Neural cell (in vitro differentiated cells): Measurements from ENCODE around the gene CAPN7. TPM values are rescaled to one million over a fixed set of nuclear protein-coding genes. Genes with fewer than 3 reads are reported as not detected.

ENCODE experiments used
- H2AFZ ChIP-seq: fragments of 200-600, 300-800 bp; sonication (generic), shearing (Covaris generic); 2 replicates; pipeline ENCODE4 v1.6.0; 2014; ENCODE audit warnings: low read depth, mild to moderate bottlenecking, antibody characterized with exemption, low read length, moderate library complexity
- H3F3A ChIP-seq: fragments of 200-600 bp; shearing (Covaris generic); 2 replicates; pipeline ENCODE4 v1.6.1; 2016; ENCODE audit warnings: mild to moderate bottlenecking, moderate library complexity, mixed read lengths, antibody characterized with exemption, low read length; ENCODE audit not compliant: insufficient read depth, poor library complexity, severe bottlenecking
- H3K27ac ChIP-seq: fragments of 200-600, 300-800 bp; sonication (generic), shearing (Covaris generic); 2 replicates; pipeline ENCODE4 v1.5.1; 2014; ENCODE audit warnings: mild to moderate bottlenecking, low read length, moderate library complexity
- H3K27me3 ChIP-seq: fragments of 300-800, 200-600 bp; sonication (generic), shearing (Covaris generic); 2 replicates; pipeline ENCODE4 v1.6.0; 2014; ENCODE audit warnings: mild to moderate bottlenecking, low read depth, low read length, moderate library complexity; ENCODE audit not compliant: insufficient read depth
- H3K36me3 ChIP-seq: fragments of 300-800, 200-600 bp; sonication (generic), shearing (Covaris generic); 2 replicates; pipeline ENCODE4 v1.5.1; 2014; ENCODE audit warnings: mild to moderate bottlenecking, antibody characterized with exemption, low read length, moderate library complexity; ENCODE audit not compliant: insufficient read depth
- H3K4me2 ChIP-seq: fragments of 300-800, 200-600 bp; sonication (generic), shearing (Covaris generic); 2 replicates; pipeline ENCODE4 v1.6.0; 2014; ENCODE audit warnings: mild to moderate bottlenecking, low read length
- H3K4me3 ChIP-seq: fragments of 300-800, 200-600 bp; sonication (generic), shearing (Covaris generic); 2 replicates; pipeline ENCODE4 v1.5.1; 2014; ENCODE audit warnings: mild to moderate bottlenecking, low read length, moderate library complexity
- H3K79me2 ChIP-seq: fragments of 200-600 bp; shearing (Covaris generic); replicated peaks from 2 replicates; pipeline ENCODE4 v1.6.0; 2014; ENCODE audit warnings: mild to moderate bottlenecking, low read length, moderate library complexity; ENCODE audit not compliant: insufficient read depth
- H3K9ac ChIP-seq: fragments of 300-800, 200-600 bp; sonication (generic), shearing (Covaris generic); 2 replicates; pipeline ENCODE4 v1.6.1; 2016; ENCODE audit warnings: mild to moderate bottlenecking, low read length, mixed read lengths
- H3K9me2 ChIP-seq: fragments of 200-600 bp; shearing (Covaris generic); 2 replicates; pipeline ENCODE4 v1.6.1; 2016; ENCODE audit warnings: mild to moderate bottlenecking, low read length, mixed read lengths; ENCODE audit not compliant: insufficient read depth
- H3K9me3 ChIP-seq: fragments of 200-600, 300-800 bp; sonication (generic), shearing (Covaris generic); 2 replicates; pipeline ENCODE4 v1.6.1; 2016; ENCODE audit warnings: mild to moderate bottlenecking, mixed run types, low read length, moderate library complexity, mixed read lengths
- H4K20me1 ChIP-seq: fragments of 200-600 bp; shearing (Covaris generic); 2 replicates; pipeline ENCODE4 v1.6.1; 2016; ENCODE audit warnings: mild to moderate bottlenecking, mixed run types; ENCODE audit not compliant: insufficient read depth
- EP300 ChIP-seq: fragments of 450-650 bp; conservative IDR thresholded peaks from 2 replicates; pipeline ENCODE4 v1.6.1; 2014; ENCODE audit warnings: antibody characterized with exemption, mild to moderate bottlenecking, moderate library complexity; ENCODE audit not compliant: poor library complexity, severe bottlenecking
- EZH2 ChIP-seq: fragments of 200-600, 300-800 bp; shearing (Covaris generic), sonication (generic); IDR thresholded peaks from 2 replicates; pipeline ENCODE4 v1.6.1; 2014; ENCODE audit warnings: antibody characterized with exemption, low read length, borderline replicate concordance, mild to moderate bottlenecking; ENCODE audit not compliant: insufficient read depth, poor library complexity, severe bottlenecking
- MXI1 ChIP-seq: fragments of 450-650 bp; conservative IDR thresholded peaks from 2 replicates; pipeline ENCODE4 v1.6.1; 2014; ENCODE audit warnings: antibody characterized with exemption, mild to moderate bottlenecking; ENCODE audit not compliant: poor library complexity, severe bottlenecking
- POLR2AphosphoS5 ChIP-seq: IDR thresholded peaks from 2 replicates; pipeline ENCODE4 v1.6.1; 2012
- RAD21 ChIP-seq: fragments of 450-650 bp; conservative IDR thresholded peaks from 2 replicates; pipeline ENCODE4 v1.6.1; 2014; ENCODE audit warnings: antibody characterized with exemption, mild to moderate bottlenecking, moderate library complexity
- REST ChIP-seq: IDR thresholded peaks from 2 replicates; pipeline ENCODE4 v1.6.1; 2012; ENCODE audit warnings: borderline replicate concordance
- SMC3 ChIP-seq: fragments of 450-650 bp; conservative IDR thresholded peaks from 2 replicates; pipeline ENCODE4 v1.6.1; 2014; ENCODE audit warnings: antibody characterized with exemption, mild to moderate bottlenecking, moderate library complexity; ENCODE audit not compliant: poor library complexity
- TAF1 ChIP-seq: IDR thresholded peaks from 2 replicates; pipeline ENCODE4 v1.6.1; 2012; ENCODE audit warnings: low read depth
- polyA plus RNA-seq: library from polyadenylated mRNA; depleted of rRNA; stranded (reverse); fragments of >200 nt; gene quantifications from 2 replicates; pipeline ENCODE4 v1.2.3, GENCODE V29; 2014
- TF ChIP-seq, protein P1 (sequence below): fragments of 450-650 bp; IDR thresholded peaks from 2 replicates; pipeline ENCODE4 v1.5.1; 2014; ENCODE audit warnings: antibody characterized with exemption, mild to moderate bottlenecking, moderate library complexity; ENCODE audit not compliant: poor library complexity, severe bottlenecking

CAPN7 gene
- polyA plus RNA-seq, 1 donor from 2014 or later = 60.9 TPM

- H3K4me3 ChIP-seq = no peak overlapping the region
- H4K20me1 ChIP-seq = no peaks in the 10 kb centered on the region
- H3F3A ChIP-seq = no peaks in the 10 kb centered on the region
- no peak overlapping the region for H3K27ac ChIP-seq
- no peak for TF ChIP-seq TAF1
- TF ChIP-seq RAD21 = no peak
- H3K27me3 ChIP-seq = no peaks in the 10 kb centered on the region
- no peak overlapping the region for H3K9ac ChIP-seq
- H3K4me2 ChIP-seq = no peak overlapping the region
- peaks cover 14% of the 10 kb centered on the region for H3K79me2 ChIP-seq
- H2AFZ ChIP-seq = no peak overlapping the region
- H3K36me3 ChIP-seq = peaks cover 12% of the 10 kb centered on the region
- no peaks in the 10 kb centered on the region for H3K9me3 ChIP-seq
- H3K9me2 ChIP-seq = no peaks in the 10 kb centered on the region
Measured at GRCh38 chr3:15214758-15215157, 8.7 kb downstream of the CAPN7 start.

GRCh38 chr3:15215996-15216395 lies 9.9 kb downstream of the CAPN7 start:
- H3K79me2 ChIP-seq = peaks cover 6% of the 10 kb centered on the region
- no peak overlapping the region for H3K9ac ChIP-seq
- no peak overlapping the region for H2AFZ ChIP-seq
- H3K27me3 ChIP-seq = no peaks in the 10 kb centered on the region
- H3K9me2 ChIP-seq = no peaks in the 10 kb centered on the region
- H3K4me2 ChIP-seq = no peak overlapping the region
- H3K36me3 ChIP-seq = peaks cover 16% of the 10 kb centered on the region
- no peaks in the 10 kb centered on the region for H3K9me3 ChIP-seq
- H4K20me1 ChIP-seq = no peaks in the 10 kb centered on the region
- H3K27ac ChIP-seq = no peak overlapping the region
- H3F3A ChIP-seq = no peaks in the 10 kb centered on the region
- no peak overlapping the region for H3K4me3 ChIP-seq
- TF ChIP-seq SMC3 (no peak), TAF1 (no peak), EZH2 (no peak), REST (no peak), MXI1 (no peak), RAD21 (no peak), POLR2AphosphoS5 (no peak), EP300 (no peak)
- TF ChIP-seq, protein P1, sequence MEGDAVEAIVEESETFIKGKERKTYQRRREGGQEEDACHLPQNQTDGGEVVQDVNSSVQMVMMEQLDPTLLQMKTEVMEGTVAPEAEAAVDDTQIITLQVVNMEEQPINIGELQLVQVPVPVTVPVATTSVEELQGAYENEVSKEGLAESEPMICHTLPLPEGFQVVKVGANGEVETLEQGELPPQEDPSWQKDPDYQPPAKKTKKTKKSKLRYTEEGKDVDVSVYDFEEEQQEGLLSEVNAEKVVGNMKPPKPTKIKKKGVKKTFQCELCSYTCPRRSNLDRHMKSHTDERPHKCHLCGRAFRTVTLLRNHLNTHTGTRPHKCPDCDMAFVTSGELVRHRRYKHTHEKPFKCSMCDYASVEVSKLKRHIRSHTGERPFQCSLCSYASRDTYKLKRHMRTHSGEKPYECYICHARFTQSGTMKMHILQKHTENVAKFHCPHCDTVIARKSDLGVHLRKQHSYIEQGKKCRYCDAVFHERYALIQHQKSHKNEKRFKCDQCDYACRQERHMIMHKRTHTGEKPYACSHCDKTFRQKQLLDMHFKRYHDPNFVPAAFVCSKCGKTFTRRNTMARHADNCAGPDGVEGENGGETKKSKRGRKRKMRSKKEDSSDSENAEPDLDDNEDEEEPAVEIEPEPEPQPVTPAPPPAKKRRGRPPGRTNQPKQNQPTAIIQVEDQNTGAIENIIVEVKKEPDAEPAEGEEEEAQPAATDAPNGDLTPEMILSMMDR = no peak

GRCh38 chr3:15216501-15216900 lies 10.5 kb downstream of the CAPN7 start:
- H3K9me3 ChIP-seq = no peaks in the 10 kb centered on the region
- no peak for TF ChIP-seq SMC3
- TF ChIP-seq RAD21 = no peak
- TF ChIP-seq, protein P1 = no peak
- TF ChIP-seq EP300 = no peak
- no peak for TF ChIP-seq TAF1
- TF ChIP-seq REST = no peak
- no peak for TF ChIP-seq MXI1
- TF ChIP-seq EZH2 = no peak
- TF ChIP-seq POLR2AphosphoS5 = no peak
- H3K4me2 ChIP-seq = no peak overlapping the region
- H3K36me3 ChIP-seq = peaks cover 16% of the 10 kb centered on the region
- H3K4me3 ChIP-seq = no peak overlapping the region
- H3K27ac ChIP-seq = no peak overlapping the region
- no peaks in the 10 kb centered on the region for H3K9me2 ChIP-seq
- no peaks in the 10 kb centered on the region for H3F3A ChIP-seq
- no peak overlapping the region for H3K9ac ChIP-seq
- no peaks in the 10 kb centered on the region for H4K20me1 ChIP-seq
- no peaks in the 10 kb centered on the region for H3K27me3 ChIP-seq
- H3K79me2 ChIP-seq = peaks cover 2% of the 10 kb centered on the region
- no peak overlapping the region for H2AFZ ChIP-seq
